ENCODE data around the gene CACNA1D.
A peak's percentile ranks its signal among the peaks of the same experiment; 100 is the strongest.

DNA sequence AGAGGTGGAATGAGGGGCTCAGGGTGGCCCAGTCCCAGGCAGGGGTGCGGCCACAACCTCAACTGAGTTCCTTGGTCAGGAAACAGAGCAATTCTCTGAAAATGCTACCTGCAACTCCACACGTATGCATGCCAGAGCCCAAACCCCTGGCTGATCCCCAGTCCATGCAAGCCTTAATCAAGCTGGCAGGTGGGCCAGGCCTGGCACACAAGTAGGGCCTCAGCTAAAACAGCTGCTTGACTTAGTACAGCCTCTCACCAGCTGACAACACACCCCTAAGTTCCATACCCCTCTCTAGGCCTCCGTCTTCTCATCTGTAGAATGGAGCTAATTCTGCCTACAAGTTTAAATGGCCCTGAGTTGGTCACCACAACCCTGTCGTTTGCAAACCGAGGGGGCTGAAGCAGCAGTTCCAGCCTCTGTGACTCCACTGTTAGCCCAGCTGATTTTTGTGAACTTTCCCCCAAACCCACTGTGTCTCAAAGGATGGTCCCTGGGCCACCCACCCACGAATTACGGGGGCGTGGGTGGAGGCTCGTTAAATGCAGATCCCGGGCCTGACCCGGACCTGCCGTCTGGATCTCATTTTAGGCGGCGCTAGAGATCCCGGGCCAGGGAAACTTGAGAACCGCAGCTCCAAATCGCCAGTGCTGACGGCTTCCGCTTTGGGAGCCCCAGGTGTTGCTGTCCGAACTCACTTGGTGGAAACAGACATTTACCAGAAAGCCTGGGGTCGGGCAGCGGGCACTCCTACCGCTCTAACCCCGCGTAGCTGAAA lies 350.9 kb downstream of the CACNA1D start:
- no peak for TF ChIP-seq POLR2A (IDR thresholded peaks at IDR 0.05)
- TF ChIP-seq, protein P1, sequence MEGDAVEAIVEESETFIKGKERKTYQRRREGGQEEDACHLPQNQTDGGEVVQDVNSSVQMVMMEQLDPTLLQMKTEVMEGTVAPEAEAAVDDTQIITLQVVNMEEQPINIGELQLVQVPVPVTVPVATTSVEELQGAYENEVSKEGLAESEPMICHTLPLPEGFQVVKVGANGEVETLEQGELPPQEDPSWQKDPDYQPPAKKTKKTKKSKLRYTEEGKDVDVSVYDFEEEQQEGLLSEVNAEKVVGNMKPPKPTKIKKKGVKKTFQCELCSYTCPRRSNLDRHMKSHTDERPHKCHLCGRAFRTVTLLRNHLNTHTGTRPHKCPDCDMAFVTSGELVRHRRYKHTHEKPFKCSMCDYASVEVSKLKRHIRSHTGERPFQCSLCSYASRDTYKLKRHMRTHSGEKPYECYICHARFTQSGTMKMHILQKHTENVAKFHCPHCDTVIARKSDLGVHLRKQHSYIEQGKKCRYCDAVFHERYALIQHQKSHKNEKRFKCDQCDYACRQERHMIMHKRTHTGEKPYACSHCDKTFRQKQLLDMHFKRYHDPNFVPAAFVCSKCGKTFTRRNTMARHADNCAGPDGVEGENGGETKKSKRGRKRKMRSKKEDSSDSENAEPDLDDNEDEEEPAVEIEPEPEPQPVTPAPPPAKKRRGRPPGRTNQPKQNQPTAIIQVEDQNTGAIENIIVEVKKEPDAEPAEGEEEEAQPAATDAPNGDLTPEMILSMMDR (IDR thresholded peaks at IDR 0.05) = peak in 3 of 5 experiments; percentile 17 to 25 (median 20)
- no peak for TF ChIP-seq EP300 (IDR thresholded peaks at IDR 0.05)
